Body of pancreas (tissue), 4 donors: ENCODE measurements around the gene GMPR.

Experiments
- CTCF ChIP-seq, 7 experiments: fragments of 450-650 bp in 4 of 7; fragments of 200-600 bp in 3 of 7; sonication (generic) in 3 of 7; IDR thresholded peaks; one replicate each; pipeline ENCODE4 v1.5.1; 2016 to 2019; ENCODE audit warnings: antibody characterized with exemption in 7 of 7
- POLR2A ChIP-seq, 3 donors: fragments of 450-650 bp; IDR thresholded peaks; one replicate each; pipeline ENCODE4 v1.6.1; 2016; ENCODE audit warnings: antibody characterized with exemption in 3 of 3, mild to moderate bottlenecking in 2 of 3

GRCh38 chr6:16222826-16223225 lies 15.6 kb upstream of the GMPR start:
- TF ChIP-seq CTCF (IDR thresholded peaks at IDR 0.05) (no peak), POLR2A (IDR thresholded peaks at IDR 0.05) (no peak)
